ENCODE results near the gene CAPSL. TPM values are rescaled to one million over a fixed set of nuclear protein-coding genes. Genes with fewer than 3 reads are reported as not detected.

The CAPSL gene
- total RNA-seq, 1 experiment from 2014 or later, result 0.47 TPM

- no peak overlapping the region for H3K27ac ChIP-seq
- peaks cover 72% of the 10 kb centered on the region for H3K36me3 ChIP-seq
- H3K4me3 ChIP-seq, result no peak overlapping the region
- no peaks in the 10 kb centered on the region for H3K9me3 ChIP-seq (replicated peaks)
- no peaks in the 10 kb centered on the region for H3K27me3 ChIP-seq (replicated peaks)
- no peak for DNase-seq (ENCODE audit: low read depth in 1 of 2, low spot score in 2 of 2)
- peaks cover 11% of the 10 kb centered on the region for H3K4me1 ChIP-seq (replicated peaks)
Measured at GRCh38 chr5:35878079-35878478, 60.3 kb downstream of the CAPSL start.

DNA sequence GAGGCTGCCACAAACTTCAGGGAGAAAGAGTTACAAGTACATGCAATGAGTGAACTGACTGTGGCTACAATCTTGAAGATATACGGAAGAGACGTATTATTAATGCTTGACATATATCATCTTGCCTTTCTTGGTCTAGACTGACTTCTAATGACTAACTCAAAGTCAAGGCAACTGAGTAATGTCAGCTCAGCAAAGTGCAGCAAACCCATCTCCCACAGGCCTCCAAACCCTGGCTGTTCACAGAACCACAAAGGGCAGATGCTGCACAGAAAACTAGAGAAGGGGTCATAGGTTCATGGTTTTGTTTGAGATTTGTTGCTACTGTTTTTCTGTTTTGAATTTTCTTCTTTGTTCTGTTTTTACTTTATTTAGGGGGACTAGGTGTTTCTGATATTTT is 60.8 kb downstream of the CAPSL start:
- Histone ChIP-seq H3K27me3 (replicated peaks) (no peaks in the 10 kb centered on the region), H3K36me3 (peaks cover 74% of the 10 kb centered on the region), H3K27ac (no peak overlapping the region), H3K4me1 (replicated peaks) (peaks cover 9% of the 10 kb centered on the region), H3K9me3 (replicated peaks) (no peaks in the 10 kb centered on the region), H3K4me3 (no peak overlapping the region)
- DNase-seq (ENCODE audit: low read depth in 1 of 2, low spot score in 2 of 2), result no peak

DNA sequence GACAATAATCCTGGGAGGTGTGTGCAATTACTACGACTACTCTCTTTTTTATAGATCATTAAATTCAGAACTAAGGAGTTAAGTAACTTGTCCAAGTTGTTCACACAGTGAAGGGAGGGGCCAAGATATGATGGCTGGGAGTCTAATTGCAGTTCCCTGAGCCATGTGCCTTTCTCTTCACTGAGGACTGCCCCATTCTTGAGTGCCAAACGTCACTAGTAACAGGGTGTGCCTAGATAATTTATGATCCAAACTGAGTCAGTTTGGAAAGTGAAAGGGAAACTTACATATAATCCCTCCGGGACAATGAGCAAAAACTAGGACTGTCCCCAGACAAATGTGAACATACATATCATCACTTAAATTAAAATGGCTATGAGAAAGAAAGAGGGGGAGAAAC is 61.5 kb downstream of the CAPSL start:
- Histone ChIP-seq H3K27me3 (replicated peaks) (no peaks in the 10 kb centered on the region), H3K4me3 (no peak overlapping the region), H3K4me1 (replicated peaks) (peaks cover 9% of the 10 kb centered on the region), H3K36me3 (peaks cover 81% of the 10 kb centered on the region), H3K27ac (no peak overlapping the region), H3K9me3 (replicated peaks) (no peaks in the 10 kb centered on the region)
- no peak for DNase-seq (ENCODE audit: low read depth in 1 of 2, low spot score in 2 of 2)

DNA sequence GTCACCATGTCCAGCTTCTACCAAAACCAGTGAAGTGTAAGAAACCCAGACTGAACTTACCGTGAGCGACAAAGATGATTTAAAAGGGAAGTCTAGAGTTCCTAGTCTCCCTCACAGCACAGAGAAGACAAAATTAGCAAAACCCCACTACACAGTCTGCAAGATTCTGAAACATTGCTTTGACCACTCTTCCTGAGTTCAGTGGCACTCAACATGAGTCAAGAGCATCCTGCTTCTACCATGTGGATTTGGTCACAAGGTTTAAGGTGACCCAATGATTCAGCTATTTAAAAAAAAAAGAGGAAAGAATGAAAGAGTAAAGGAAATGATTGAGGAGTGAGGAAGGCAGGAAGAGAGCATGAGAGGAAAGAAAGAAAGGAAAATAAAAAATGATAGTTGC is 62.0 kb downstream of the CAPSL start:
- no peak for DNase-seq (ENCODE audit: low read depth in 1 of 2, low spot score in 2 of 2)
- H3K9me3 ChIP-seq (replicated peaks), result no peaks in the 10 kb centered on the region
- peaks cover 9% of the 10 kb centered on the region for H3K4me1 ChIP-seq (replicated peaks)
- peaks cover 86% of the 10 kb centered on the region for H3K36me3 ChIP-seq
- no peak overlapping the region for H3K27ac ChIP-seq
- H3K4me3 ChIP-seq, result no peak overlapping the region
- no peaks in the 10 kb centered on the region for H3K27me3 ChIP-seq (replicated peaks)

DNA sequence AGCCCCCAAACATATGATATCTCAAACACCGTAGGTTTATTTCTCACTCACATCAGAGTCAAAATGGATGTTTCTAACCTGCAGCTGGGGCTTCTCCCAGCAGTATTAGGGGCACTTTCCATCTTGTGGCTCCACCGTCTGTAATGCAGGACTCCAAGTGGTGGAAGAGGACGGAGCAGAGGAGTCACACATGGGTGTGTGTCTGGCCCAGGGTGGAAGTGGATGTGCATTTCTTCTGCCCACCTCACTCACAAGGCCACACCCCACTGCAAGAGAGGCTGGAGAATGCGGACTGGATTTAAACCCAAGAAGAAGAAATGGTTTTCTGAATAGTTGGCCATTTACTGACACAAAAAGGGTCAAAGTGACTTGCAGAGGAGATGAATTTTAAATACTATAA is 67.8 kb downstream of the CAPSL start:
- H3K9me3 ChIP-seq (replicated peaks), result no peaks in the 10 kb centered on the region
- H3K27me3 ChIP-seq (replicated peaks), result no peaks in the 10 kb centered on the region
- peaks cover 92% of the 10 kb centered on the region for H3K36me3 ChIP-seq
- DNase-seq (ENCODE audit: low read depth in 1 of 2, low spot score in 2 of 2), result no peak
- H3K4me3 ChIP-seq, result no peak overlapping the region
- H3K27ac ChIP-seq, result no peak overlapping the region
- H3K4me1 ChIP-seq (replicated peaks), result no peaks in the 10 kb centered on the region

DNA sequence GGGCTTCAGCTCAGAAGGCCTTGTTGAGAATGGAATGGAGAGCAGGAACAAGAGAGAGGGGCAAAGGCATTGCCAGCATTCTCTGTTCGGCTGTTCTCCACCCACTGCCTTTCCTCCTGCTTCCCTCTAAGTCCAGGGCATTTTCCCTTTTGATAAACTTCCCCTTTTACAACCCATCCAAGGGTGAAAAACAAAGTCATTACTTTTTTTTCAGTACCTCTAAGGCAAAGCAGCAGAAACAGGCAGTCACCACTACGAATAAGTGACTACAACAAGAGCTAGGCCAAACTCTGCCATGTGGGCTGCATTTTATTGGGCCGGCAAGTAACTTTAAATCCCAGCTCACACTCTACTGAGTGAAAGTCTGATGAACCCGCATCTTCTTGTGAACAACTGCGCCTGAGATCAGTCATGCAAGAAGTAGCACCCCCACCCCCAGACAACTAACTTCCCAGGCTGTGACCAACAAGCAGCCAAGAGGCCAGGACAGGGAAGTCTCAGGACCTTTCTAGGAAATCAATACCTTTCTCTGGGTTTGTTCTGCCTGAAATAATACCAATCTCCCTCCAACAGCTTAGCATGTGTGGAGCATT is 68.6 kb downstream of the CAPSL start:
- H3K4me1 ChIP-seq (replicated peaks), result no peaks in the 10 kb centered on the region
- DNase-seq (ENCODE audit: low read depth in 1 of 2, low spot score in 2 of 2), result no peak
- no peaks in the 10 kb centered on the region for H3K27me3 ChIP-seq (replicated peaks)
- H3K27ac ChIP-seq, result no peak overlapping the region
- no peak overlapping the region for H3K4me3 ChIP-seq
- peaks cover 92% of the 10 kb centered on the region for H3K36me3 ChIP-seq
- no peaks in the 10 kb centered on the region for H3K9me3 ChIP-seq (replicated peaks)

DNA sequence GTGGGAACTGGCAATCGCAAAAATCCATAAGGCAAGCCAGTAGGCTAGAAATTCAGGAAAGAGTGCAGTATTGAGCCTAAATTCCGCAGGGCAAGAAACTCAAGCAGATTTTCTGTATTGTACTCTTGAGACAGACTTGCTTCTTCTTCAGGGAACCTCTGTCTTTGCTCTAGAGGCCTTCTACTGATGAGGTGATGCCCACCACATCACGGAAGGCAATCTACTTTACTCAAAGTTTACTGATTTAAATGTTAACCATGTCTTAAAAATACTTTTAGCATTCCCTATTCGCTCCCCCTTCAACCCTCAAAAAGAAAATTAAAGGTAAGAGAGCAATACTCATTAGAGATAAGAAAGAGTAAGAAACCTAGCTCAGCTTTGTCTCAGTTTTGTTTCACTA is 70.4 kb downstream of the CAPSL start:
- H3K27me3 ChIP-seq (replicated peaks), result no peaks in the 10 kb centered on the region
- DNase-seq (ENCODE audit: low read depth in 1 of 2, low spot score in 2 of 2), result no peak
- H3K4me3 ChIP-seq, result no peak overlapping the region
- no peaks in the 10 kb centered on the region for H3K4me1 ChIP-seq (replicated peaks)
- no peaks in the 10 kb centered on the region for H3K9me3 ChIP-seq (replicated peaks)
- H3K27ac ChIP-seq, result no peak overlapping the region
- peaks cover 92% of the 10 kb centered on the region for H3K36me3 ChIP-seq

DNA sequence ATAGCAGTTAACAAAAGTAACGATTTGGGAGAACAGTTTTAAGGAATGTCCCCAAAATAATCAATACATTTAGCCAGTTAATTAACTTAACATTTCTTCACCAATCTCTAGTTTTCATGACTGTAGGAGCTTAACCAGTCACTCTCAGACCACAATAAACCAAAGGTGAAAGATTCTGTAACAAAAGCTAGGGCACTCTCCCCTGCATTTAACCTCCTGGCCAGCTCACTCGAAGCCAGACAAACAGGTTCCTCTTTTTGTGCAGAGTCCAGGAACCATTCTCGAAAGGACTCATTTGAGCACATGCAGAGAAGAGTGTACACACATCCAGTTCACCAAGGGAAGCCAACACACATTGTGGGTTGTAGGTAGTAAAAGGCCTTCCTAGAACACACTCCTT is 75.3 kb downstream of the CAPSL start:
- no peak overlapping the region for H3K27ac ChIP-seq
- no peak for DNase-seq (ENCODE audit: low read depth in 1 of 2, low spot score in 2 of 2)
- no peaks in the 10 kb centered on the region for H3K9me3 ChIP-seq (replicated peaks)
- no peak overlapping the region for H3K4me3 ChIP-seq
- H3K4me1 ChIP-seq (replicated peaks), result peaks cover 37% of the 10 kb centered on the region
- peaks cover 78% of the 10 kb centered on the region for H3K36me3 ChIP-seq
- no peaks in the 10 kb centered on the region for H3K27me3 ChIP-seq (replicated peaks)

GRCh38 chr5:35862126-35862525 is 76.3 kb downstream of the CAPSL start:
- Histone ChIP-seq H3K4me1 (replicated peaks) (peaks cover 41% of the 10 kb centered on the region), H3K9me3 (replicated peaks) (no peaks in the 10 kb centered on the region), H3K27me3 (replicated peaks) (no peaks in the 10 kb centered on the region), H3K27ac (no peak overlapping the region; the same call in 1 of the 2 replicates), H3K4me3 (no peak overlapping the region), H3K36me3 (peaks cover 68% of the 10 kb centered on the region)
- no peak for DNase-seq (ENCODE audit: low read depth in 1 of 2, low spot score in 2 of 2)

DNA sequence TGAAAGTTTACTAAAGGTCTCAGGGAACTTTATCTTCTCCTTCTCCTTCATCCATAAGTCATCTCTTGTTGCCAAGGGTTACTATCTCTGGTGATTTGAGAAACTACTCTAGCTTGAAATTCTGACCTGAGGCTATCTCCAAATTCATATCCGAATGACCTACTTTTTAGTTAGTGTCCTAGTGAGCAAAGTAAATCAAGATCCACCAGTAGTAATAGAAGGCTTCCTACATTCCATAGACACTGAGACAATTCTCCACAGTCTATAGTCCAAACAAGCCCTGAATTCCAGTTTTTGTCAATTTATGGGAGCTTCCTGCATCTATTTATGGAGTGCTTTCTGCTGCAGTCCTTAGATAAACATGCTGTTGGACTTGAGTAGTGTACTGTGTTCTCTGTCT is 76.7 kb downstream of the CAPSL start:
- H3K9me3 ChIP-seq (replicated peaks), result no peaks in the 10 kb centered on the region
- peaks cover 65% of the 10 kb centered on the region for H3K36me3 ChIP-seq
- H3K27me3 ChIP-seq (replicated peaks), result no peaks in the 10 kb centered on the region
- DNase-seq (ENCODE audit: low read depth in 1 of 2, low spot score in 2 of 2), result peak in 1 of 2 experiments; percentile 34
- H3K4me3 ChIP-seq, result no peak overlapping the region
- peaks cover 45% of the 10 kb centered on the region for H3K4me1 ChIP-seq (replicated peaks)
- H3K27ac ChIP-seq, result no peak overlapping the region; the same call in 1 of the 2 replicates

DNA sequence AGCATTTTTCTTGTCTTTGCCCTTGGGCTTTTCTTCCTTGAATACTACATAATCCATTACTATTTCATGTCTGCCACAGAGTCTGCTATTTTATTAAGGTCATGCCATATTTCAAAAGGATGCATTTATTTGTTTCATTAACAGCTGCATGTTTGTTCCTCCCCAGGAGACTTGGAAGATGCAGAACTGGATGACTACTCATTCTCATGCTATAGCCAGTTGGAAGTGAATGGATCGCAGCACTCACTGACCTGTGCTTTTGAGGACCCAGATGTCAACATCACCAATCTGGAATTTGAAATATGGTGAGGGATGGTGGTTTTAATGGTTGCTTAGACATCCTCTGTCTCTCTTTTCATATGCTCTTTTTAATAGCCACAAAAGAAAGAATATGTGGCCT is 77.7 kb downstream of the CAPSL start:
- peaks cover 59% of the 10 kb centered on the region for H3K36me3 ChIP-seq
- H3K4me3 ChIP-seq, result no peak overlapping the region
- DNase-seq (ENCODE audit: low read depth in 1 of 2, low spot score in 2 of 2), result no peak
- peaks cover 55% of the 10 kb centered on the region for H3K4me1 ChIP-seq (replicated peaks)
- no peak overlapping the region for H3K27ac ChIP-seq
- H3K9me3 ChIP-seq (replicated peaks), result no peaks in the 10 kb centered on the region
- H3K27me3 ChIP-seq (replicated peaks), result no peaks in the 10 kb centered on the region

GRCh38 chr5:35859101-35859661 is 79.2 kb downstream of the CAPSL start:
- H3K4me1 ChIP-seq (replicated peaks), result peaks cover 59% of the 10 kb centered on the region

GRCh38 chr5:35857606-35858205 is 80.7 kb downstream of the CAPSL start:
- H3K27ac ChIP-seq, result peak overlapping the region; percentile 89
- peaks cover 63% of the 10 kb centered on the region for H3K4me1 ChIP-seq (replicated peaks)
- peak overlapping the region; percentile 39 for H3K4me3 ChIP-seq
- DNase-seq (ENCODE audit: low read depth in 1 of 2, low spot score in 2 of 2), result peak in 1 of 2 experiments; percentile 85
- H3K27me3 ChIP-seq (replicated peaks), result no peaks in the 10 kb centered on the region
- H3K9me3 ChIP-seq (replicated peaks), result no peaks in the 10 kb centered on the region
- H3K36me3 ChIP-seq, result peaks cover 29% of the 10 kb centered on the region

More at GRCh38 chr5:35859101-35859661, 79.2 kb downstream of the CAPSL start:
- no peaks in the 10 kb centered on the region for H3K27me3 ChIP-seq (replicated peaks)
- peak overlapping the region; percentile 39 for H3K4me3 ChIP-seq
- no peaks in the 10 kb centered on the region for H3K9me3 ChIP-seq (replicated peaks)
- DNase-seq (ENCODE audit: low read depth in 1 of 2, low spot score in 2 of 2), result peak; percentile 64 to 75
- H3K27ac ChIP-seq, result peak overlapping the region; percentile 89
- peaks cover 44% of the 10 kb centered on the region for H3K36me3 ChIP-seq

GRCh38 chr5:35856765-35857351 is 81.6 kb downstream of the CAPSL start, which contains the start of gene IL7R:
IL7R (plus strand) TSS chr5:35856891; CDS start chr5:35856978, 87 bp downstream.
- Histone ChIP-seq H3K4me3 (peak within 1 kb of the TSS; percentile 39), H3K27ac (peak within 1 kb of the TSS; percentile 89), H3K4me1 (replicated peaks) (peaks cover 67% of the 10 kb centered on the region), H3K36me3 (peaks cover 20% of the 10 kb centered on the region), H3K9me3 (replicated peaks) (no peaks in the 10 kb centered on the region), H3K27me3 (replicated peaks) (no peaks in the 10 kb centered on the region)
- peak in 1 of 2 experiments; percentile 82 for DNase-seq (ENCODE audit: low read depth in 1 of 2, low spot score in 2 of 2)

All from SJSA1 (cell line).